NCI-H774 (cell line): ENCODE data around the gene IFT20.

Source experiments
- DNase-seq: peaks from one replicate; lab custom pipeline; 2025; lab: John Stamatoyannopoulos, UW

IFT20 gene

GRCh38 chr17:28335201-28335958, at the start of gene IFT20, which contains the start of gene TNFAIP1:
TSS of gene IFT20 (minus strand) at chr17:28335472. CDS start at chr17:28331985, 3,487 bp downstream.
TSS of gene TNFAIP1 (plus strand) at chr17:28335761. CDS start at chr17:28339522, 3,761 bp downstream.
- peak; percentile 100 for DNase-seq

GRCh38 chr17:28385037-28385400, 49.7 kb upstream of the IFT20 start:
- DNase-seq = no peak

GRCh38 chr17:28384281-28385036, 49.2 kb upstream of the IFT20 start:
- peak; percentile 79 for DNase-seq

- no peak for DNase-seq
These were observed 46.0 kb upstream of the IFT20 start for GRCh38 chr17:28381141-28381825.

- no peak for DNase-seq
These were observed 44.8 kb upstream of the IFT20 start for GRCh38 chr17:28379814-28380801.

GRCh38 chr17:28372945-28373274, 37.6 kb upstream of the IFT20 start:
- no peak for DNase-seq

GRCh38 chr17:28372203-28372944, 37.1 kb upstream of the IFT20 start:
- DNase-seq = peak; percentile 2

- peak; percentile 88 for DNase-seq
These were observed 36.3 kb upstream of the IFT20 start, which contains the start of gene SARM1 for GRCh38 chr17:28371245-28372202. TSS of gene SARM1 (plus strand) at chr17:28371694. CDS start at chr17:28372033, 339 bp downstream.

- DNase-seq = no peak
These were observed 35.5 kb upstream of the IFT20 start for GRCh38 chr17:28370744-28371103.

GRCh38 chr17:28370035-28370743, 34.9 kb upstream of the IFT20 start, which contains the start of gene VTN:
TSS of gene VTN (minus strand) at chr17:28370307. CDS start at chr17:28370203, 104 bp downstream.
- no peak for DNase-seq

GRCh38 chr17:28369684-28370034, 34.4 kb upstream of the IFT20 start:
- no peak for DNase-seq

- DNase-seq = no peak
These were observed 33.8 kb upstream of the IFT20 start for GRCh38 chr17:28368915-28369683.

- no peak for DNase-seq
These were observed 33.1 kb upstream of the IFT20 start for GRCh38 chr17:28368306-28368831.

- DNase-seq = no peak
These were observed 32.5 kb upstream of the IFT20 start for GRCh38 chr17:28367641-28368305.

GRCh38 chr17:28366605-28367004, 31.3 kb upstream of the IFT20 start:
- DNase-seq = no peak

- DNase-seq = no peak
These were observed 30.2 kb upstream of the IFT20 start for GRCh38 chr17:28365487-28365886.

- DNase-seq = no peak
These were observed 29.5 kb upstream of the IFT20 start, which contains the start of gene SEBOX for GRCh38 chr17:28364665-28365363. TSS of gene SEBOX (minus strand) at chr17:28365199. CDS start at chr17:28365151, 48 bp downstream.
